Stimulated activated CD4-positive, alpha-beta T cell treated with anti-CD3 and anti-CD28 coated beads, Interleukin-4, amount 100 ng/mL, for 1 hour (primary cell): ENCODE results near the gene GJD4.

ENCODE experiments used
- DNase-seq: peaks from one replicate; pipeline ENCODE4 v3.0.0-alpha.2; 2020

GJD4 gene

DNA sequence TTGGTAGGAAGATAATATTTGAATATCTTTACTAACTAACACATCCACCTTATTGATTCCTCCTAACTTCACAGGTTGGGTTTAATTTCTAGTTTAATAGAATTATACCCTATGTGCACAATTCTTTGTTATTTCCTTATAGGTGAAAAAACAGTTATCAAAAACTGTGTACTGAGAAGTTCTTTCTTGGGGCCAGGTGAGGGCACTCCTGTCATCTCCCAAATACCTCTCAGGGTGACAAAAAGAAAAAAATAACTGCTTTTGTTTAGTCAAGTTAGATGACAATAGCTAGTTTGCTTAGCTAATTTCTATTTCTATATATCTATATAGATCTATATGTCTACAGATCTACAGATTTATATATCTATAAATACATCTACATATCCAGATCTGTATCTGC lies 26.9 kb downstream of the GJD4 start:
- DNase-seq: no peak

DNA sequence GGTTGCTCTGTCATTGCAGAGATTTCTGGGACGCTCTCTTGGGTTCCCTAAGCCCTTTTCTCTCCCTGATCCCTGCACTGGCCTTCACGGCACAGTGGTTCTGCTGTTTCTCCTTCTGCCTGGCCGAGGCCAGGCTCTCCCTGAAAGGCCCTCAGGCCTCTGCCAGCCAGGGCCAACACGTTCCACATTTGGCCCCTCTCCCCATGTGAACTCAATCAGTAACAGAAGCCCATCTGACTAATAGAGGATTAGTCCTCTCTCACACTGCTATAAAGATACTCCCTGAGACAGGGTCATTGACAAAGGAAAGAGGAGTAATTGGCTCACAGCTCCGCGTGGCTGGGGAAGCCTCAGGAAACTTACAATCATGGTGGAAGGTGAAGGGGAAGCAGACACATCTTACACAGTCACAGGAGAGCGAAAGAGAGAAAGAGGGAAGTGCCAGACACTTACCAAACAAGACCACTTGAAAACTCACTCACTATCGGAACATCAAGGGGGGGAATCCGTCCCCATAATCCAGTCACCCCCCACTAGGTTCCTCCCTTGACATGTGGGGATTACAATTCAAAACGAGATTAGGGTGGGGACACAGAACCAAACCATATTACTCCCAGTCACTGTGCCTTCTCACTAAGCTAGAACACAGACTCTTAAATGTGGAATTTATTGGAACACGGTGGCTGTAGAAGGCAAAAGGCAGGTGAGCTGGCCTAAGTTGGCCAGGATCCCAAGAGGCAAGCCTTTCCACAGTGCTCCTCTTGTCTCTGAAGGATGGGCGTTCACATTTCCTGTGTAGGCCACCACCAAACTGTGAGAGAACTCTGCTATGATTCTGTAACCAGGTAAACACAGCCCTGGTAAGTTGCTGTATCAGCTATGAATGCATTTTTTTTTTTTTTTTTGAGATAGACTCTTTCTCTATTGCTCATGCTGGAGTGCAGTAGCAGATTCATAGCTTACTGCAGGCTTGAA lies 28.2 kb downstream of the GJD4 start:
- no peak for DNase-seq

DNA sequence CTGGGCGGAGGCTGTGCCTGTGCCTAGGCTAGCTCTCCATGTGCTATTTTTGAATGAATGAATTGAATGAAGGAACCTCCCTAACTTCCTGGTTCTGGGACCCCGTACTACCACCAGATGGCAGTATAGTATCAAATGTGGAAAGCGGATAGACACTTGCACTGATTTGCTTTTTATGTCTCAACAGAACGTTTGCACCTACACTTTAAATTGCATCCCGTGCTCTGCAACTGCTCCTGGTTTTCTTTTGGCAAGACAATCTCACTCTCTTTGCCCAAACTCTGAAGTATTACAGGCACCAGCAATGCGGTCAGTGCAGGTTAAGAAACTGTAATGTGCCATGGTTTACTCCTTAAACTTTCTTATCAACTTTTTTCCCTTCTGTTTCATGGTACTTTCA lies 30.4 kb downstream of the GJD4 start:
- DNase-seq: no peak

DNA sequence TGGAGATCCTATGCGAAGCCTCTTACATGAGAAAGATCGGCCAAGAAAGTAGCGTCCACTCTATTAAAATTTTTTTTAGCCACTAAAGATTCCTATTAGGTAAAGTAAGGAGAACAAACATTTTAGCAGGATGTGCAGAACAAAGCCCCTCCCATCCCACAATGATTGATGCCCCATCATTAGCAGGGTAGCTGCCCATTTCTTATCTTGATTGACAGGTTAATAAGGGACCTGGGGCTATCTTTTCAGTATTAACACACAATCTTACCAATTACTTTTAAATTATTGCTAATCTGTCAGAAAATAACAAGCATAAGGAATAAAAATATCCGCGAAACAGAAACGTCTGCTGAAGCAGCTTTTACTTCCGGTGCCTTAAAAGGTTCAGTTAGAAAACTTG lies 31.8 kb downstream of the GJD4 start:
- no peak for DNase-seq

DNA sequence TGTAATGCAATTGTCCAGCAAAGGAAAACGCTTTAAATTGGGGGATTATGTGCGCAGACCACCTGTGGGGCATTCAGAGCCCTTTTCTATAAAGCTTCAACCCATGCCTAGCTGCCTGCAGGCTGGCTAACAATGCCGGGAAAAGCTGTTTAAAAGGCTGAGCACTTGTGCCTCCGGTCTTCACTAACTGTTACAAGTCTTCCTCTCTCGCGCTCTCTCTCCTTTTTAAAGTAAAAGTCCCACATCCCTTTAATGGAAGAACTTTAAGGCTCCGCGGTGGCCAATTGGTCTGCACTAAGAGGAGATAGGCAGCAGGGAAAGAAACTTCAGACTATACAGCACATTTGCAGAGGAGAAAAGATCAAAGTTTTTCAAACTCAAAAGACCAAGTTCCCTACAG lies 32.3 kb downstream of the GJD4 start:
- DNase-seq: no peak

DNA sequence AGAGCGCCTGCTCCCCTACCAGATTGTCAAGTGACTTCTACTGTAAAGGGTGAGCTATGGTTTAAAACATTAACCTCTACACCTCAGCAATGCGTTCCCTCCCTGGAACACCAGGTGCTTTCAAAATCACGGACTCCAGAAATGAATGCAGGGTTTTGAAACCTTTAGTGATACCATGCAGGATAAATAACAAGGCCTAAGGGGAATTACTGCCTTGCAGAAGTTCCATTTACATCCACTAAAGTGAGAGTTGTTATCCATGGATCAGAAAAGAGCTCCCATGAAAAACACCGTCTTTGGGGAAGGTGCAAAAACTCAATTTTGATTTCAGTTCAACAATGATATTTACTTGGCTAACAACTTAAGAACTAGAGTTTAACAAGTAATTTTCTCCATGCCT lies 33.0 kb downstream of the GJD4 start:
- no peak for DNase-seq

DNA sequence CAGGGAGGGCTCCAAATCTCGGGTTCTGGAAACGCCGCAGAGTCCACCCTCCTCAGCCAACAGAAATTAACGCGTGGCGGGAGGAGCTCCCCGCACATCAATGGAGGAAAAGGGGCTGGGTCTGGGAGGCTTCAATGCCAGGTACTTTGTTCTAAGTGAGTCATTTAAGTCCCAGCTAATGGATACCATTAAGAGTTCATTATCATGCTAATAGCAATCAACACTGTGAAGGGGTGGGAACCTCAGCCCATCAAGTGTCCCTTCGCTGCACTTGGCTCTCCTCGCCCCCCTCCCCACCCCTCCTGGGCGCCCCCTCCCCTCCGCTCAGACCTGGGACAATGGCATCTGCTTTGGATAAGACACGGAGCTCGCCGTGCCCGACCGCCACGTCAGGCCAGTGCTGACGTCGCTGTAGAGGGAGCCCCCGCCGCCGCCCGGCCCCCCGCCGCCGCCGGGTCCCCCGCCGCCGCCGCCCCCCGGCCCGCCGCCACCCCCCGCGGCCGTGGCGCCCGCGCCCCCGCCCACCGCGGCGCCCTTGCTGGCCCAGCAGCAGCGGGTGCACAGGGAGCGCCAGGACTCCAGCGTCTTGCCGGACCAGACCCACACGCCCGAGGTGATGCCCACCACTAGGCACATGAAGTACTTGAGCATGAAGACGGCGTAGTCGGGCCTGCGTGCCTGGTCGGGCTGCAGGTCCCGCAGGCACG lies 34.0 kb downstream of the GJD4 start:
- no peak for DNase-seq

DNA sequence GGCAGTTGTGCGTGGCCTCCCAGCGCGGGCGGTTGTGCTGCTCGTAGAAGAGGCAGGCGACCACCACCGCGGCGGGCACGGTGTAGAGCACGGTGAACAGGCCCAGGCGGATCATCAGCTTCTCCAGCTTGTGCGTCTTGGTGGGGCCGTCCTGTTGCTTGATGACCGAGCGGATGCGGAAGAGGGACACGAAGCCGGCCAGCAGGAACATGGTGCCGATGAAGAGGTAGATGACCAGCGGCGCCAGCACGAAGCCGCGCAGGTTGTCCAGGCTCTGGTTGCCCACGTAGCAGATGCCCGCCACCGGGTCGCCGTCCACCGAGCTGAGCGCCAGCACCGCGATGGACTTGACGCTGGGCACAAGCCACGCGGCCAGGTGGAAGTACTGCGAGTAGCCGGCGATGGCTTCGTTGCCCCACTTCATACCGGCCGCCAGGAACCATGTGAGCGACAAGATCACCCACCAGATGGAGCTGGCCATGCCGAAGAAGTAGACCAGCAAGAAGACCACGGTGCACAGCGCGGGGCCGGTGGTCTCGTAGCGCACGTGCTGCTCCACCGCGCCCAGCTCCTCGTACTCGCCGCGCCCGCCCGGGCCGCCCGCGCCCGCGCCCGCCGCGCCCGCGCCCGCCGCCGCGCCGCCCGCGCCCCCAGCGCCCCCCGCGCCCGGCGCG lies 34.7 kb downstream of the GJD4 start:
- DNase-seq: no peak

DNA sequence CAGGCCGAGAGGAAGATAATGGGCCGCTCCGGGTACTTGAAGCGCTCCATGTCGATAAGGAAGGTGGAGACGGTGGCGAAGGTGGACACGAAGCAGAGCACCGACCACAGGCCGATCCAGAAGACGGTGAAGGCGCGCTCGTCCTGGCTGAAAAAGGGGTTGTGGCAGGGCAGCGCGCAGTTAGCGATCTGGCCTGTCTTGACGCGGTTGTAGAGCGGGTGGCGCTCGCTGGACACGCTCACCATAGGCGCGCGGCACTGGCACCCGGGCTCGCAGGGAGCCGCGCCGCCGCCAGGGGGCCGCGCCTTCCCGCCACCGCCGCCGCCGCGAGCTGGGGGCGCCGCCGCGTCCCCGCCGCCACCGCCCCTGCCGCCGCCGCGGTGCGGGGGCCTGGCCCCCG lies 35.3 kb downstream of the GJD4 start:
- peak; percentile 47 for DNase-seq

DNA sequence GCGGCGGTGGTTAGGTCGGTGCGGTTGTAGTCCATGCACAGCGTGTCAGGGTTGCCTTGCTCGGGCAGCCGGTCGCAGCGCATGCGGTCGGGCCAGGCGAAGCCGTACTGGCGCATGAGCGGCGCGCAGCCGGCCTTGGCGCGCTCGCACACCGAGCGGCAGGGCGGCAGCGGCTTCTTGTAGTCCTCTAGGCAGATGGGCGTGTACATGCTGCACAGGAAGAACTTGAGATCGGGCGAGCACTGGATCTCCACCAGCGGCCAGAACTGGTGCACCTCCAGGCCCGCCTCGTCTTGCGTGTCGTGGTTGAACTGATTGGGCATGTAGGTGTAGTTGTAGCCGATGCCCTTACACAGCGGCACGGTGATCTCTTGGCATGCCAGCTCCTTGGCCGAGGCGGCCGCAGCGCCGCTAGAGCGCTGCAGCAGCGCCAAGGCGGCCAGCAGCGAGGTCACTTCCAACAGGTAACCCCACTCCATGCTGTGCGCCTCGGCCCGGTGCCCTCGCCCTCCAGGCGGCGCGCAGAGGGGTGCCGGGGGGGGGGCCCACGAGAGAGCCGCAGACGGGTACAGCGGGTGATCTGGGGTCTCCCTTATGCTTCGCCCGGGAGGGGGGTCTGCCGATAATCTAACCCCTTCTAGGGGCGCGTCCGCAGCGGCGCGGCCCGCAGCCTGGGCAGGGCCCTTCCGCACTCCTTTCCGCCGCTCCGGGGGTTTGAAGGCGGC lies 36.0 kb downstream of the GJD4 start:
- DNase-seq: peak; percentile 48

DNA sequence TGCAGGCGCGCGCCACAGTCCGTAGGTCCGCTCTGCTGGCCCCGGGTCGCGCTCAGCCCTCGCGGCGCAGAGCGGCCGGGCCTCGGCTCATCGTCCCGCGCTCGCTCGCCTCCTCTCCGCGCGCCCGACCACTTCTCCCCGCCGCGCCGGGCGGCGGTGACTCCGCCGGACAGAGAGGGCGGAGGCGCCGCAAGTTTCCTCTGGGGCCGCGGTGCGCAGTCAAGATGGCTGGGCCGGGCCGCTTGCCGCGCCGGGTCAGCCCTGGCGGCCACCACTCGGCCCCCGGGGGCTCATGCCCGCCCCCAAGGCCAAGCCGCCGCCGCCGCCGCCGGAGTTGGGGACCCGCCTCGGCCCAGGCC lies 36.5 kb downstream of the GJD4 start:
- no peak for DNase-seq

DNA sequence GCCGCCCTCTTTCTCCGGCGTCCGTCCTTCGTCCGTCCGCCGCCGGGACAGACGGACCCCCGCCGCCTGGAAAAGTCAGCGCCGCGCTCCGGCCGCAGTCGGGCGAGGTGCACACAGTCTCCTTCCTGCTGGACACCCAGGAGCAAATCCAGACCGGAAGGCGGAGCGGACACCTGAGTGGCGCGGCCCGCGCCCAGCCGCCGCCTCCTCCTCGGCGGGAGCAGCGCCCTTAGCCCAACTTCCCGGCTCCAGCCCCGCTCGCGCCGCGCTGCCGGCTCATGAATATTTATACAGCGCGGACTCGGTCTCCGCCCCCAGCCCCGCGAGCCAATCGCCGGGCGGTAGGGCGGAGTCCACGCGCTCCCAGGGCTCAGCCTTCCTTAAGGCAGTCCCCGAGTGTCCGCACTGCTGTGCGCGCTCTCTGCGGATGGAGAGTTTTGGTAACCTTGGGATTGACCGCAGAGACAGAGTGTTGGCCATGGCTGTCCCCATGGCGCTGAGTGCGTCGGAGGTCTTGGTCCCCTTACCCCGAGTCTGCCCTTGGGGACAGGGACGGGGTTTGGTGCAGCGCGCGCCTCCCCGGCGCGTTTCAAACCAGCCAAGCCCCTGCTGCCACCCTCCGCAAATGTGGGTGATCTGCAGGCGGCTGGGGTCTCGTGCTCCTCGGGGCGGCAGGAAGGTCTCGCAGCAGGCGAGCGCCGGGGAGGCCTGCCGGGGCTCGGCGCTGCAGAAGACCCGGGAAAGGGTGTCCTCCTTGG lies 37.1 kb downstream of the GJD4 start, which contains the start of gene FZD8:
FZD8 (minus strand) TSS at position 262 of the 758 bp plus-strand sequence. CDS start 867 bp downstream, outside the sequence.
- peak; percentile 76 for DNase-seq

DNA sequence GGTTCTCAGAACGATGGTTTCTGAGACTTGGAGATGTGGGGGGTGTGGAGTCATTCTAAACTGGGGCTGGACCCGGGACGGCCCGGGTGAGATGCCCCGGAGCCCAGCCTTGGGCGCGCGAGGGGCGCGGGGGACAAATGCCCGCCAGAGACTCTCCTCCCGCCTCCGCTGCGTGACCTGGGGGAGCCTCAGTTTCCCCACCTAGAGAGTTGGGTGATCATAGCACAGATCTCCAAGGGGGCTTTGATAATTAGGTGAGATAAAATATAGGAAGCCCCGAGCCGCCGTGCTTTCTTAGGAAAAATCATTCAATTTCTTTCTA lies 37.6 kb downstream of the GJD4 start:
- DNase-seq: no peak

DNA sequence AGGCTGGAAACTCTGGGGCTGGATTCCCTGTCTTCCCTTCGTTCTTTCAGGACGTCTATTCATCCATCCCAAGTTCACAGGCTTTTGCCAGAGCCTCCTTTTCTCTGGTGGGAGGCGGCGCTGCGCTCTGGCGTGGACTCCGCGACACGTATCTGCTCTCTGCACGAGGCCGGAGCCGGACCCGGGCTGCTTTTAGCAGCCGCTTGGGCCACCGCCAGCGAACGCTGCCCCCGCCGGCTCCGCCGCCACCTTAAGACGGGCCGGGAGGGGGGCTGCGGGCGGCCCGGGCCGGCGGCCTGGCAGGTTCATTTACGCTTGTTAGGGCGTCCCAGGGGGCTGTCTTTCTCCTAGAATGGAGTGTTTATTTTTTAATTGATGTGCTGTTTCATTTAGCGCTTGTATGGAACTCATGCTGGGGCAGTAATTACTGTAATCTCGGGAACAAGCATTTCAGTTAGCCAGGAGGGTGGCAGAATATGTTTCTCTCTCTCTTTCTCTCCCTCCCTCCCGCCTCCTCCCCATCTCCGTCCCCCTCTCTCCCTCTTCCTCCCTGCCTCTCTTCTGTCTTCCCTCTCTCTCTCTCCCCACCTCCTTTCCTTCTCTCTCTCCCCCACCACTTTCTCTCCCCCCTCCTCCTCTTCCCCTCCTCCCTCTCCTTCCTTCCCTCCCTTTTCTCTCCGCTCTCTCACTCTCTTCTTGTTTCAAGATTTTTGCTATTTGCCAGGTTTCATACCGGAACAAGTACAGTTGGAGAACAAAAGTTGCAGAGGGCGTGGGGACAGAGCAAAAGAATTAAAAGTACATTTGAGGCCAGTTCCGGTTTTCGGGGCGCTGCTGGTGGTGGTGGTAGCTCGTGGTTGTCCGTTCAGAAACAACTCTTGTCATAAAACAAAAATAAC lies 38.3 kb downstream of the GJD4 start:
- peak; percentile 21 for DNase-seq

DNA sequence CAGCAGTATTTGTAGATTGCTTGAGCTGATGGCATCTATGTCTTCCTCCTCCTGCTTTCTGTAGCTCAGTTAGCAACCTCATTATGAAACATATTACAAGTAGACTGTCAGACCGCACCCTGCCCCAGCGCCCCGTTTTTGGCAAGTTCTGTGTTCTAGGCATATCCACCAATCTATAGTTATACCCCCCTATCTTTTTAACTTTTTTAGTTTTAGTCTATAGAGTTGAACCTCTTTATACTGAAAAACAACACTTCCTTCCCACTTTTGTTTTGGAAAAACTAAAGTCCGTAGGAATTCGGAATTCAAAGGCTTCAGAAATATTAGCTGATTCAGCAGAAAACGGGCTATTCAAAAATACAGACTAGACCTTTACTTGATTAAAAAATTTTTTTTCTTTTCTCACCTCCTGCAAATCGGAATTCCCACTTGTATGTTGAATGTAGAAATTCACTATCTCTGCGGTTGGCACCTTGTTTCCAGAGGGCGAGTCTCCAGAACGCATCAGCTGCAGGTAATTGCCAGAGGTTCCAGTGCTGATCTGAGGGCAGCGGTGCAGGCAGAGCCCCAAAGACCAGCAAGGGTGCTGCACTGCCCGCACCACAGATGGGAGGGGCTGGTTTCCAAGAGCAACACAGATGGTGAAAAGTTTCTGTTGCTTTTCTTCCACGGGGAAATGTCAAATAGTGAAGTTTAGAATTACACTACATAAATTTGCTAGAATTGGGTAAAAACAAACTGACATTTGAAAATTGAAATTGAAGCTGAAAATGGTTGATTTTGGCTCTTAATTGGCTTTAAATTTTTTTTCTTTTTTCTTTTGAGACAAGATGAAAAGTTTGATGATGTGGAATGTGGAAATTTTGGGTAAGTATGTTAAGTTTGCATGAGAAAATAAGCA lies 39.2 kb downstream of the GJD4 start:
- DNase-seq: peak; percentile 15

DNA sequence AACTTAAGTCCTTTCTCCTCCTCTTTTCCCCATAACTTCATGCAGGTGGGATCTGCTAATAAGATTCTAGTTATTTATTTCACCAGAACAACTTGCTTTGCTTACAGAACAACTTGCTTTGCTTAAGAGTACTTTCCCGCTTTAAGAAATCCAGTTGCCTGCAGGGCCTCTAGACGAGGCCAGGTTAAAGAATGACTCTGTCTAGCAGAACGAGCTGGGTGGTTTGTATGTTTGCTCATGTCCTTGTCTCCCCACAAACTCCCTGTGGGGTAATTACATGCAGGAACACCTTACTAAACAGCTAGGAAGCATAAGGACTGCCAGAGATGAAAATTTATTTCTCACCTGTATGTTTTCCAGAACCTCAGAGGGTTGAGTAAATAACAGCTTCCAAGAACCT lies 45.8 kb downstream of the GJD4 start:
- no peak for DNase-seq

DNA sequence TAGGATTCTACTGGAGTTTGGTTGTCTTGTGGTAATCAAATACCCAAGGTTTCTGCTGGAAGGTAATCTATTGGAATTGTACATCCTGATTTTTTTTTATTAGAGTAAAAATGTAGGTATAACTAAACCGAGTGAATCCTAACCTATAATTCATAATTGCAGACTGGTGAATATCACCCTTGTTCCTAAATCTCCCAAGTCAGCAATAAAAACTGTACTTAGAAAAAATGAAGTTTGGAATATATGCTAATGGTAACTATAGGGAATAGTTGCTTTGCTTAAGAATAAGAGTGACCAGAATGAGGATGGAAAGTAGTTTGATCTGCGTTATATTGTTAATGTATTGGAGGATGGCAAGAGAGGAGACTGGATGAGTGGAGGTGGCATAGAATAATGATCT lies 47.7 kb downstream of the GJD4 start:
- no peak for DNase-seq

DNA sequence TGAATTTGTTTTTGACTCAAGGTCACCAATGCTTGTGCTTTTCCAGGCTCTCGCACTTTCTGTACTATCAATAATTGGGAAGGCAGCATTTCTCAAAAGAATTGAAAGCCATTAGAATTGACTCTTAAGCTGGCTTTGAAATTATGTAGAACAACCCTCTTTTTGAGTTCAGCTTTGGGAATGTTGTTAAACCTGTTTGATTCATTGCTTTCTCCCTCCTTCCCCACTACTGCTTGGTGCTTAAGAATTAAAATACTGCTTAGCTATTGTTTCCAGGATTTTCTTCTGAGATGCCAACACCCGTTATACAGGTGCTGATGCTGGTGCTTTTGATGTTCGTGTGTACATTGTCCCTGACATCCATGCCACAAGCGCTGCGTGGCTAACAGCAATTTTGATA lies 52.5 kb downstream of the GJD4 start:
- DNase-seq: no peak
